Stimulated activated CD8-positive, alpha-beta memory T cell treated with anti-CD3 and anti-CD28 coated beads, Interleukin-7, amount 100 ng/mL, for 24 hours (primary cell): ENCODE results near the gene TNRC18.

ENCODE experiments used
- DNase-seq: peaks from one replicate; pipeline ENCODE4 v3.0.0-alpha.2; 2020; ENCODE audit warnings: low read depth

The TNRC18 gene

GRCh38 chr7:5428478-5429252, 5.0 kb upstream of the TNRC18 start:
- DNase-seq = no peak

GRCh38 chr7:5426226-5426475, 2.5 kb upstream of the TNRC18 start:
- DNase-seq = no peak

- no peak for DNase-seq
These were observed 2.0 kb upstream of the TNRC18 start for GRCh38 chr7:5425507-5426225.

GRCh38 chr7:5424749-5425506, 1.3 kb upstream of the TNRC18 start:
- DNase-seq = no peak

GRCh38 chr7:5423976-5424748, 528 bp upstream of the TNRC18 start:
- DNase-seq = no peak

- DNase-seq = no peak
These were observed 983 bp downstream of the TNRC18 start for GRCh38 chr7:5422396-5423305.

GRCh38 chr7:5421714-5422395, 1.8 kb downstream of the TNRC18 start:
- no peak for DNase-seq

GRCh38 chr7:5420881-5421713, 2.5 kb downstream of the TNRC18 start:
- no peak for DNase-seq

- no peak for DNase-seq
These were observed 3.4 kb downstream of the TNRC18 start for GRCh38 chr7:5420067-5420880.

- DNase-seq = no peak
These were observed 4.0 kb downstream of the TNRC18 start for GRCh38 chr7:5419539-5420066.

GRCh38 chr7:5418285-5418582, 5.4 kb downstream of the TNRC18 start:
- DNase-seq = no peak

GRCh38 chr7:5417106-5418071, 6.2 kb downstream of the TNRC18 start:
- no peak for DNase-seq

GRCh38 chr7:5414916-5415315, 8.7 kb downstream of the TNRC18 start:
- DNase-seq = no peak

GRCh38 chr7:5413449-5413786, 10.2 kb downstream of the TNRC18 start:
- no peak for DNase-seq

- DNase-seq = no peak
These were observed 14.9 kb downstream of the TNRC18 start for GRCh38 chr7:5408777-5409176.

GRCh38 chr7:5406957-5407945, 16.4 kb downstream of the TNRC18 start:
- no peak for DNase-seq

GRCh38 chr7:5404421-5404826, 19.2 kb downstream of the TNRC18 start:
- DNase-seq = no peak
